GM12892 (cell line): ENCODE results near the gene RPL19.

Source experiments
- POLR2A ChIP-seq: IDR thresholded peaks from 2 replicates; pipeline ENCODE4 v1.6.1; 2011; ENCODE audit warnings: low read depth, low read length, control low read depth
- POLR2AphosphoS5 ChIP-seq: IDR thresholded peaks from 2 replicates; pipeline ENCODE4 v1.6.1; 2011; ENCODE audit warnings: low read depth, low read length, control low read depth

- TF ChIP-seq POLR2AphosphoS5 (no peak), POLR2A (no peak)
Observed at GRCh38 chr17:39151150-39151942, 48.7 kb upstream of the RPL19 start, which contains the start of gene PLXDC1.
